GM21526 (cell line): ENCODE data around the gene MX1.
"Not testable (repeated sequence)": the region's sequence is repeated elsewhere in the genome, so short reads cannot be mapped to it uniquely, and the experiment has no call there.

Source experiments
- ATAC-seq: cut with Tn5 transposase; IDR thresholded peaks from one replicate; pipeline ENCODE4 v1.9.1; 2021; ENCODE audit warnings: moderate library complexity; ENCODE audit not compliant: unreplicated experiment, low FRiP score

MX1 gene

GRCh38 chr21:41407541-41408460 is 18.2 kb upstream of the MX1 start:
- no peak for ATAC-seq

- no peak for ATAC-seq
Measured at GRCh38 chr21:41410361-41410760, 15.7 kb upstream of the MX1 start.

GRCh38 chr21:41410767-41411448 is 15.1 kb upstream of the MX1 start:
- ATAC-seq: no peak

- ATAC-seq: no peak
Measured at GRCh38 chr21:41411449-41412089, 14.5 kb upstream of the MX1 start.

- ATAC-seq: not testable (repeated sequence)
Measured at GRCh38 chr21:41417505-41417904, 8.5 kb upstream of the MX1 start.

GRCh38 chr21:41418393-41418792 is 7.6 kb upstream of the MX1 start:
- ATAC-seq: no peak

GRCh38 chr21:41418956-41419680 is 6.9 kb upstream of the MX1 start:
- ATAC-seq: no peak

GRCh38 chr21:41419921-41420862 is 5.8 kb upstream of the MX1 start:
- ATAC-seq: peak; percentile 68

GRCh38 chr21:41420998-41421397 is 5.0 kb upstream of the MX1 start:
- ATAC-seq: not testable (repeated sequence)

GRCh38 chr21:41422546-41423304 is 3.3 kb upstream of the MX1 start:
- no peak for ATAC-seq

- ATAC-seq: not testable (repeated sequence)
Measured at GRCh38 chr21:41423305-41423636, 2.8 kb upstream of the MX1 start.

- no peak for ATAC-seq
Measured at GRCh38 chr21:41425588-41425953, 468 bp upstream of the MX1 start.

GRCh38 chr21:41426676-41427404 is 801 bp downstream of the MX1 start:
- no peak for ATAC-seq

GRCh38 chr21:41427556-41427955 is 1.5 kb downstream of the MX1 start:
- no peak for ATAC-seq

- no peak for ATAC-seq
Measured at GRCh38 chr21:41428311-41428710, 2.3 kb downstream of the MX1 start.

GRCh38 chr21:41428847-41429246 is 2.8 kb downstream of the MX1 start:
- no peak for ATAC-seq

- no peak for ATAC-seq
Measured at GRCh38 chr21:41429305-41429704, 3.3 kb downstream of the MX1 start.

- ATAC-seq: no peak
Measured at GRCh38 chr21:41429925-41430491, 4.0 kb downstream of the MX1 start.
